ENCODE data around the gene NLRX1.

GRCh38 chr11:119149786-119150275, 18.7 kb upstream of the NLRX1 start:
- TF ChIP-seq CTCF (IDR thresholded peaks at IDR 0.05) (no peak), POLR2A (IDR thresholded peaks at IDR 0.05) (no peak)

All from right lobe of liver (tissue), 4 donors.